GM23248 (cell line): ENCODE data around the gene SIDT1.

Source experiments
- EZH2 ChIP-seq: fragments of 200-600 bp; sonication (generic); IDR thresholded peaks from 2 replicates; pipeline ENCODE4 v1.6.1; 2018; ENCODE audit warnings: antibody characterized with exemption, mild to moderate bottlenecking; ENCODE audit not compliant: insufficient read depth, poor library complexity, severe bottlenecking
- EZH2phosphoT487 ChIP-seq: fragments of 200-600 bp; sonication (generic); IDR thresholded peaks from 2 replicates; pipeline ENCODE4 v1.6.1; 2018; ENCODE audit warnings: antibody characterized with exemption, moderate library complexity, mild to moderate bottlenecking, low read depth; ENCODE audit not compliant: insufficient read depth

DNA sequence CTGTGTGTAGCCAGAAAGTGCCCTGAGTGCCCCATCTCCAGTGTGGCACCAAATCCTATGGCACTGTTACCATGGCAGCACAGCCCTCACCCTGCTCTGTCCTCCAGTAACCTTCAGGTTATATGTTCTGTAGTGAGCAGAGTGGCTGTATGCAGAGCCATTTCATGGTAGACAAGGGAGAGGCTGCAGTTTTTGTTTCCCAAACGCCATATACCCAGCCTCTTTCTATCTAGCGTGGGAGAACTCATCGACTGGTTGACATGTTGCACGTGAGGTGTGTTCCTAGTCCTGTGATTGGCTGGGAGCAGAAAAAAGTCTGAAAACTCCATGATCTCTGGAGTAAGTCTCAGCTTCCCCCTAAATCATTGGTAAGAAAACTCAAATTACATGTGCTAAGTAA, 2.0 kb downstream of the SIDT1 start:
- TF ChIP-seq EZH2phosphoT487 (no peak), EZH2 (no peak)
